ENCODE measurements around the gene CNGA2.

CNGA2 gene

DNA sequence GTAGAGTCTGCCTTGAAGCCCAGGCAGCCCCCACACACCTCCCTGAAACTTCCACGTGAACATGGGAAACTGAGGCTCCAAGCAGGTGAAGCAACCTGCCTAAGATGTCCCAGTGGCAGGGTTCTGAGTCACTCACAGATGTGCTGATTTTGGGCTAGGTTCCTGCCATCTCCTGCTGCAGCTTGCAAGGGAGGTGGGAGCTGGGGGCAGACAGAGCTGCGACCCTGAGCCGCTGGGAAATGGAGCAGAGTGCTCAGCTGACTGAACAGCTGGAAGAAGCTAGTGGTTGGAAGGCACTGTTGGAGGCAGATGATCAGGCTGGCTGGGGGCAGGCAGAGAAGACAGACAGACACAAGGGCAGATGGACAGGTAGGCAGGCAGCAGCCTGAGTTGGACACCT, 22.3 kb upstream of the CNGA2 start:
- no peak for DNase-seq

DNA sequence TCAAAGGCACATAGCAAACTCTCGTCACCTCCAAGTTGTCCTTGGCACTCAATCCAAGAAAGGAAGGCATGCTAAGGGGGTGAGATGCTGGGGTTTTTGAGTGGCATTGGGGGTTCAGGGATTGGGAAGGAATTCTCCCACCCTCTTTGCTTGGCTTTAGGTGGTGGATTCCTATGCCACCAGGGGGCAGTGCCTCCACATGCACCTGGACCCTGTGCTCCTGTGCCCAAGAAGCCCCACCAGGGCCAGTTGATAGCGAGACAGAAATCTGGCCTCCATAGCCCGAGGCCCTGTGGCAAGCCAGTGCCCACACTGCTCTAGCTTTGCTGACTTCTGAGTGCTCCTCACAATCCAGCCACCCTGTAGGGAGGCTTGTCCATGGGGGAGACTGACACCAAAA, 20.7 kb upstream of the CNGA2 start:
- no peak for DNase-seq

DNA sequence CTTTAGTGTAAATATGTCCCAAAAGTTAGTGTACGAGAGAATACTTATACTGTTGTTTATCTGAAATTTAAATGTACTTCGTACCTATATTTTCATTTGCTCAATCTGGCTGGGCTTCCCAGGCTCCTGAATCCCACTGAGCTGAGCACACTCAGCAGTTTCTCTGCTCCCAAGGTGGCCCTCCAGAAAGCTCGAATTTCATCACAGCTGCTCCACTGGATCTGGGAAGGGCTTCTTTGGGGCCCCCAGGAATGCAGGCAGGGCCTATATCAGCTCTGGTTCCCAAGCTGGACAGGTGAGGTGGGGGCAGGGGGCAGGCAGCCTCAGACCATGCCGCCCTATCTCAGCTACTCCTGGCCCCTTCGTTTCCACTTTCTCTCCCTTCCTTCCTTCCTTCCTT, 20.2 kb upstream of the CNGA2 start:
- no peak for DNase-seq

DNA sequence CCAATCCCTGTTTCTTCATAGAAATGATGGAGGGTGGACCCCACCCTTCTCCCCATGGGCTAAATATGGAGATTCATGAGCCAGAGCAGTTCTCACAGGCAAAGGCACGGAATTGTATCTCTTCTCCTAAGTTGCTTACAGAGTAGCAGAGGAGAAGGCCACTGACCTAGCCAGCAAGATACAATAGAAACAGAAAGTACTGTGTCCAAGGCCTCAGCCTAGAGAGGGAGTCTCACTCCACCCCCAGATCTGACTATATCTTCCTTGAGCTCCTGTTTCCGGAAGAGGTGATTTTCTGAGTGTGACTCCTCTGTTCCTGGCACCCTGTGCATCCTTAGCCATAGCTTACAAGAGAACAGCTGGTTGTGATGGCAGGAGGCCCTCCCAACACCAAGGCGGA, 18.8 kb upstream of the CNGA2 start, which contains the start of gene FATE1:
FATE1 (plus strand) TSS at position 284 of the 400 bp plus-strand sequence; CDS start at position 369, 85 bp downstream.
- no peak for DNase-seq

DNA sequence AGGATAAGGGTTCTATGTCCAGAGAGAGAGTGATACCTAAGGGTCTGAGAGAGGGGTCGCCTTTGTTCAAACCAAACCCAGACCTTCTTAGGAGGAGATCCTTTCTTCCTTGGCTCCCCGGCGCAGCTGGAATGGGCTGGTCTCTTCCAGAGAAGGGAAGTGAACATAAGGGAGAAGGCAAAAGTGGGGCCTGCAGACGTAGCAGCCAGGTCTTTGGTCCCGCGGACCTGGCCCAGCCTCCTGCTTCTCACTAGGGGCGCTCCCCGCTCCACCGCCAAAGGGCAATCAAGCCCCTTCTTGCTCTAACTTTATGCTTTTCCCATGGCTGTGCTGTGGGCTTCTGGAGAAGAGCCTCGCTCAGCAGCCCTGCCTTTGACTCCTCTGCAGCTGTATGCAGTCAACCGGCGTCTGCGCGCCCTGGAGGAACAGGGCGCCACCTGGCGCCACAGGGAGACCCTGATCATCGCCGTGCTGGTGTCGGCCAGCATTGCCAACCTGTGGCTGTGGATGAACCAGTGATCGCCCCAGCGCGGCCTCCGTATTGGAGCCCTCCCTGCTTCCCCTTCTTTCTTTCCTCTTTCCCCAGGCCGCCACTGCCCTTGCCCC, 12.2 kb upstream of the CNGA2 start:
- peak in 1 of 5 experiments; percentile 2 for DNase-seq

DNA sequence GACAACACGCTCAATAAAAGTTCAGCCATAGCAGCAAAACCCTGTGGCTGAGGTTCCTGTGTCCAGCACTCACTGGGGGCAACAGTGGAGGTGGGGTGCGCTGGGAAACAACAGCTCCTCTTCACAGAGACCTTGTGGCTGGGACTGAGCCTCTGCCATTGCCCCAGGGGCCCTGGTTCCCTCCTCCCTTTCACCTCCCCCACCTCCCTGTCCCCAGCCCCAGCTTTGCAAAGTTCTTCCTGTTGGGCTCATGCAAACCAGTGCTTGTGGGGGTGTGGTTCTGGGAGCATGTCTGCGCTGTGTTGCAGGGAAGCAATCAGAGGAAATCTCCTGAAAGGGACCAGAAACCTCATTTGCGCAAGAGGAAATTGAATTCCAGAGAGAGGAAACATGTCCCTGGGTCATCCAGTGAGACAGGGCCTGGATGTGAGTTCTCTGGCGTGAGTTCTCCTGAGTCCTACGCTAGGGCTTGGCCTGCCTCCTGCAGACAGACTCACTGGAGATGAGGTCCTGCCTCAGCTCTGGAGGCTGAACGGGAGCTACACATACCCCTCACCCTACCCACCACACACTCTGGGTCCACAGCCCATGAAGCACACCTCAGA, 11.3 kb upstream of the CNGA2 start:
- DNase-seq: no peak

DNA sequence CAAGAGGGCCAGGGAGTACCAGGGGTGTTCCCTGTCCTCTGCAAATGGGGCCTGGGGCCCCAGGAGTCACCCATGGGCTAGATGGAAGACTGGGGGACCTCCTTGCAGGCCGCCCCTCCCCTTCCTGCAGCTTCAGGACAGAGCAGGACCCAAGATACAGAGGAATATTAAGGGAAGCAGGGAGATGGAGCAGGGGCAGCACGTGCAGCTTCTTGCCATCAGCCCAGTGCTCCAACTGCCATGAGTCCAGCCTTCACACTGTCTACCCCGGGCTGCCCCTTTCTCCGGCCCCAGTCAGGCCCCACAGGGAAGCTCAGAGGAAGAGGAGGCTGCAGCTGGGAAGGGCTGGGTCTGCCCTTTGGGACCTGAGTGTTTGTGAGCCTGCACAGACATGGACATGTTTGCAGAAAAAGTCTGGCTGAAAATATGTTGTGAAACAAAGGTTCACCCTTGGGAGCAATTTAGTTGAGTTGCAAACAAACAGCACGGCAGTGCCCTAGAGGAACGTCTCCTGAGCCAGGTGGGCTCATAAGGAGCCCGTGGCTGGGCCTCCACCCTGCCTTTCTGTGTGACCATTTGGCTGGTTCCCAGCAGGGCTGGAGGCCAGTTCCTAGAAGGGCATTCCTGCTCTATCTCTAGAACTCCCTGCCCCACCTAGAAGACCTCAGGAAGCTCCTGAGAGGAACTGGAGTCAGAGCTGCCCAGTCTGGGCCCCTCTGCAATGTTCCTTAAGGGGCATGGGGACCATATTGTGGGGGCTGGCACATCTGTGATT, 9.8 kb upstream of the CNGA2 start:
- no peak for DNase-seq

DNA sequence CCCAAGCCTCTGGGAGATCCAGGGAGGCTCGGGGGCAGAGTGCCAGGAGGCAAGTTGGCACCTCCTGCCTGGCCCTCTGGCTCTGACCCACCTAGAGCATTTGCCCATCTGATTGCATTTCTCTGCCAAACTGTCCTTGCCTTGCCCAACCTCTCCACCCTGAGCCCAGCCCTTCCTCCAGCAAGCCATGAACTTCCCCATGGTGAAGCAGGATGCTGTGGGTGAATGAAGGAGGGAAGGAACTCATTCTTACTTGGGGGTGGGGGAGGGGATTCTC, 9.3 kb upstream of the CNGA2 start:
- no peak for DNase-seq

DNA sequence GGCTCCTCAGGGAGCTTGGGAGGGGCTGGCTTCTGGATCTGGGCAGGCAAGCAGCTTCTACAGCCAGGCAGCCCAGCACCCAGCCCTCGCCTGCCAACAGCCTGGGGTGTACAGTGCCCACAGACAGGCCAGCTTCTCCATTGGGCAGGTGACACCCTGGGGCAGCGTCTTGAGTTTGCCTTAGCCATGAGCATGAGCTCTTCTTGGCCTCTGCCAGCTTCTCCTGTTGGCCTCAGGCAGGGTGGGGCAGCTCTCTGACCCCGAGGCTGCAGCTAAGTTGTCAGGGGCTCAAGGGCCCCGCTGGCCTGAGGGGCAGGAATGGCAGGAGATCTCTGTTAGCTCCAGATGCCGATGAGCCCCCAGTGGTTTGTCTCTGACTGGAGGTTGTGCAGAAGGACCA, 7.8 kb upstream of the CNGA2 start:
- DNase-seq: no peak

DNA sequence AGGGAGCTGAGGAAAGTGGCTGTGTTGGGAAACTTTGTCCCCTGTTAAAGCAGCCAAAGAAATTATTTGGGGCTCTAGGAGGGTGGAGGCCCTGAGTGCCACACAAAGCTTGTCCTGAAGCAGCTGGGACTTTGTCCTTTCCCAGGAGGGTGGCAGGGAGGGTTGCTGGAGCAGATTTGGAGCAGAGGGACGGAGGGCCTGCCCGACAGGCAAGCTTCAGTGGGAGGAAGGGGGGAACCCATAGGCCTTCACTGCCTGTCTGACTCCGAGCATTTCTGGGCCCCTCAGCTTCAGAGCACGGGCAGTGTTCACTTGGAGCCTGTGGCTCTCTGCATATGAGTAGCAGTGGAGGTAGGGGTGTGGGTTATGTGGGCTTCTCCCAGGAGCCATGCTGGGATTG, 7.2 kb upstream of the CNGA2 start:
- DNase-seq: no peak

DNA sequence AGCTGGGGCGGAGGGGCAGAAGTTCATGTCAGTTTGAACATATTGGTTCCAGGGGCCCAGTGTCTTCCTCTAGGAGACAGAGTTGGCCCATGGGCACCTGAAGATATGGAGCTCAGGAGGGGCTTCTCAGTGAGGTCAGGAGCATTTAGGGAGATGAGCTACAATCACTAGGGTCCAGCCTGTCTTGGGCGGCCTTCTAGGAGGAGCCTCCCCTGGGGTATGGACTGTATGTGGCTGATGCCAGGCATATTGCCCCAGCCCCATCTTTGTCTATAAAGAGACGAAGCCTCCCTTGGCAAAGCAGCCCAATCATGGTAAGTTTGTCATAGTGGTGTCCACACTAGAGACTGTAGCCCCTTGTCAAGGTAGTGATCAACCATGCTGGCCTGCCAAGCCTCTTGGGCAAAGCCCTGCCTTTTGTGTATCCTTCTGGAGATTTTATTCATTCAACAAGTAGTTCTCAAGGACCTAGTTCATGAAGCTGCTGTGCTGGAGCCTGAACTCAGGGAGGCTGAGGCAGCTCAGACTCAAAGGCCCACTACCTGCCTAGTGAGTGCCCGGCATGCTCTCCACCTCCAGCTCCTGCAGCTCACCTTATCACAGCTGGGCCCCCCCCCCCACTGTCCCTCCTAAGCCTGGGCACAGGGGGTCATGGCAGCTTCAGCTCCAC, 5.4 kb upstream of the CNGA2 start:
- DNase-seq: no peak

DNA sequence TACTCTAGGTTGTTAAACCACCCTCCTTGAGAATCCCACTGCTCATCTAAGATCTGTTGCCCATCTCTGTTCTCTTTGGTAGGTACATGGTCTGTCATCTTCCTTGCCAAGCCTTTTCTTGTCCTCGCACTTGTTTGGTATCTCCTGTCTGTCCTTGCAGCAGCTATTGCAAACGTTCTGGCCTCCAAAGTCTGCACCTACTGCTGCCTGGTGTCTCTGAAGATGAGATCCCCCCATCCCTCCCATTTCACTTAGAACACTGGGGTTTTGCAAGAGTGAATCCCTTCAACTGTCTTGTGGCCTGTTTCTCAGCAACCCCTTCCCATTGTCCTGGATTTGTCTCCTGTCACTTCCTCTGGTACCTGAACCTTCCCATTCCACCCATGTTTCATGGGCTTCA, 673 bp downstream of the CNGA2 start:
- no peak for DNase-seq

DNA sequence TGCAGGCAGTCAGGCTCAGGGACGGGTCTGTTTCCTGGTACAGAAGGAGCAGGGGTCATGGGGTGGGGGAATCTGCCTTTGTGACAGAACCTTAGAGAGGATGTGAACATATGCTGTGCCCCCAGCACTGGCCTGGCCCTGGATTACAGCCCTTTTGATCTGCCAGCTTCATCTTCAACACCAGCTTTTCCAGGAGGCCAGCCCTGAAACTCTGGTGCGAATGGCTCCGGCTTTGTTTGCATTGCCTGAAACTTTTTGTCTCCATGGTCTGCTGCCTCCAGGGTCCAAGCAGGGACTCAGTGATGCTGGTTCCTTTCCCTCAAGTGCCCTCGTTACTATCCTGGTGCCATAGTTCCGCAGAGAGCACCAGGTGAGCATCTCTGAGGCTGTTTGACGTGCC, 2.1 kb downstream of the CNGA2 start:
- no peak for DNase-seq

DNA sequence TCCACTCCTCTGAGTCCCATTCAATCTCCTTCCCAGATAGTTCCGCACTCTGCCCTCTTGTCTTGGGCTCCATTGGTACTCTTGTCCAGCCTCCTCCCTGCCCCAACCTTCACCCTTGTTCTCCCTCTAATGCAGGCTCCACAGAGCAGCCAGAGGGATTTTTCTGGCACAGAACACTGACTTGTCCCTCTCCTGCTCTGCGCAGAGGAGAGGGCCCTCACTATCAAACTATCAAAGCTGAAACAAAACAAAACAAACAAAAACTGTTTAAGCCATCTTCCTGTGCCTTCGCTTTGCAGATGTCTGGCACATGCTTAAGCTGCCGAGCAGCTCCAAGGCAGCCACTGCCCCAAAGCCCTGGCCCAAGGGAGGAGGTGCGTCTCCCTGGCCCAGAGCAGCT, 2.9 kb downstream of the CNGA2 start:
- no peak for DNase-seq

DNA sequence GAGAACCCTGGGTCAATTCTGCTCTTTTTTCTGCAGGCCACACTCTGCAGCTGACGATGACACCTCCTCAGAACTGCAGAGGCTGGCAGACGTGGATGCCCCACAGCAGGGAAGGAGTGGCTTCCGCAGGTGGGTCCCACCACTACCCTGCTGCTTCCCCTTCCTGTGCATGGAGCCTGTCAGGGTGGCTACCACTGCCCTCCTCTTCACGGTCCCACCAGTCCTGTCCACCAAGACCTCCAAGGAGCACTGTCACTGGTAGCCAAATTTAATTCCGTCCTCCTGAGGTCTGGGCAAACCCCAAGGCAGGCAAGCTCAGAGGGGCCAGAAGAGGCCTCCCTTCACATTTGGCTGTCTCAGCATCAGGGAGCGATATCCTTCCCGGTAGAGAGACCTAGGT, 4.2 kb downstream of the CNGA2 start:
- DNase-seq: no peak

DNA sequence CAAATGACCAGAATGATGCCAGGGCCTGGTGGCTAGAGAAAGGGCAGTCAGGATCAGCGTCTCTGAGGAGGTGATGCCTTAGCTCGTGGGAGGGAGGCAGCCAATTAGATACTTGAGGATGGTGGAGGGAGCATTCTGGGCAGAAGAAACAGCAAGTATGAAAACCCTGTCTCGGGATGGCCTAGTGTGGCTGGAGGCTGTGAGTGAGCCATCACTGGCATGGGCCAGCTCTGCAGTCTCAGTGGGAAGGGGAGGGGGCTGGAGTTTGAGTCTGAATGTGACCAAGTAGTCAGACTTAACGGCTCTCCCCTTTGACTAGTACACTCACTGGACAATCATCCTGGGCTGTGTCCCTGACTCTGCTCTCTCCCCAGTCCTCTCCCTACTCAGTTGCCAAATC, 7.1 kb downstream of the CNGA2 start:
- DNase-seq: no peak

DNA sequence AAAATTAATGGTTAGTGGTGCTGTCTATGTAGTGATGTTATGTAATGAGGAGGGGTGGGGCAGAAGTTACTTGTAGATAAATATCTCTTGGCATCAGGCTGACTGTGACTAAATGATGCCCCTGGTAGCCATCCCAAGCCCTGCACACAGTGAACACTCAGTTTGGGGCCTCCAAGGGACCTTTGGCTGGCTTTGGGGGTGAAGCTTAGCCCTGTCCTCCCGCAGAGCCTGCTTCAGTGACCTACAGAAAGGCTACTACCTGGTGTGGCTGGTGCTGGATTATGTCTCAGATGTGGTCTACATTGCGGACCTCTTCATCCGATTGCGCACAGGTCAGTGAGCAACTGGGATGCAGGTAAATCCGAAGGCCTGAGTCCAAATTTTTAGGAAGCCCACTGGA, 7.8 kb downstream of the CNGA2 start:
- DNase-seq: no peak

DNA sequence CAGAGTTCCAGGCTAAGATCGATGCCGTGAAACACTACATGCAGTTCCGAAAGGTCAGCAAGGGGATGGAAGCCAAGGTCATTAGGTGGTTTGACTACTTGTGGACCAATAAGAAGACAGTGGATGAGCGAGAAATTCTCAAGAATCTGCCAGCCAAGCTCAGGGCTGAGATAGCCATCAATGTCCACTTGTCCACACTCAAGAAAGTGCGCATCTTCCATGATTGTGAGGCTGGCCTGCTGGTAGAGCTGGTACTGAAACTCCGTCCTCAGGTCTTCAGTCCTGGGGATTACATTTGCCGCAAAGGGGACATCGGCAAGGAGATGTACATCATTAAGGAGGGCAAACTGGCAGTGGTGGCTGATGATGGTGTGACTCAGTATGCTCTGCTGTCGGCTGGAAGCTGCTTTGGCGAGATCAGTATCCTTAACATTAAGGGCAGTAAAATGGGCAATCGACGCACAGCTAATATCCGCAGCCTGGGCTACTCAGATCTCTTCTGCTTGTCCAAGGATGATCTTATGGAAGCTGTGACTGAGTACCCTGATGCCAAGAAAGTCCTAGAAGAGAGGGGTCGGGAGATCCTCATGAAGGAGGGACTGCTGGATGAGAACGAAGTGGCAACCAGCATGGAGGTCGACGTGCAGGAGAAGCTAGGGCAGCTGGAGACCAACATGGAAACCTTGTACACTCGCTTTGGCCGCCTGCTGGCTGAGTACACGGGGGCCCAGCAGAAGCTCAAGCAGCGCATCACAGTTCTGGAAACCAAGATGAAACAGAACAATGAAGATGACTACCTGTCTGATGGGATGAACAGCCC, 9.3 kb downstream of the CNGA2 start:
- DNase-seq: no peak

DNA sequence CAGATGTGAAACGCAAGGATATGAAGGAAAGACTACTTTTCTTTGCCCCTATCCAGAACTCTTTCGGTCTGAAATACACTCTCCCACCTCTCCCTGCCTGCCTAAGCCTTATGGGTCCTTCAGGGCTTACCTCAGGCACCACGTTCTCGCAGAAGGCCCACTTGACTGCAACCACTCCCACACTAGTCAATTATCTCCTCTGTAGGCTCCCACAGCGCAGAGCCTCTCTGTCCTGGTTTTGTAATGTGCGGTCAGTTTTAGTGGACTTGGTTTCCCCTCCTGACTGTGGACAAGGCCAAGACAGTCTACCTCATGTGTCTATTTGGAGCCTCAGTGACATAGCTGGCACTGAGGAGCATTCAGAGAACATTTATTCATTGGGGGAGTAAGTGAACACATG, 11.1 kb downstream of the CNGA2 start:
- no peak for DNase-seq

DNA sequence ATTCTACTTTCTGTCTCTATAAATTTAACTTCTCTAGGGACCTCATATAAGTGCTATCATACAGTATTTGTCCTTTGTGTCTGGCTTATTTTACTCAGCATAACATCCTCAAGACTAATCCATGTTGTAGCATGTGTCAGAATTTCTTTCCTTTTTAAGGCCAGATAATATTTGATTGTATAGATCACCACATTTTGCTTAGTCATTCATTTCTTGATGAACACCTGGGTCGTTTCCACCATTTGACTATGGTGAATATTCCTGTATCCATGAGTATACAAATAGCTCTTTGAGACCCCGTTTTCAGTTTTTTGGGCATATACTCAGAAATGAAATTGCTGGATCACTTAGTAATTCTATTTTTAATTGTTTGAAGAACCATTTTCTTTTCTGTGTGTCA, 12.0 kb downstream of the CNGA2 start:
- DNase-seq: no peak

DNA sequence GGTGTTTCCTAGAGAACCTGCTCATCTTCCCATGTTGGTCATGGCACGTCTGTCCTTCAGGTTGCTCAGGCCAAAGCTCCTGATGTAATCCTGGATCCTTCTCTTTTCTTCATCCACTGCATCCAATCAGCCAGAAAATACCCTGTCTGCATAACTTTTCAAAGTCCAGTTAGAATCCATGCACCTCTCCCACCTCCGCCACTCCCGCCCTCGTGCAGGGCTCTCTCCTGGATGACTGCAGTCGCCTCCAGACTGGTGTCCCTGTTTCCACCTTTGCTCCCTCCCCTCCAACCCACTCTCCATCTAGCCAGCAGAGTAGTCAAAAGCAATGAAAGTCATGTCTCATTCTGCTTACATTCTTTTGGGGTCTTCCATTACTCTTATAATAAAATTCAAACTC, 16.0 kb downstream of the CNGA2 start:
- no peak for DNase-seq

DNA sequence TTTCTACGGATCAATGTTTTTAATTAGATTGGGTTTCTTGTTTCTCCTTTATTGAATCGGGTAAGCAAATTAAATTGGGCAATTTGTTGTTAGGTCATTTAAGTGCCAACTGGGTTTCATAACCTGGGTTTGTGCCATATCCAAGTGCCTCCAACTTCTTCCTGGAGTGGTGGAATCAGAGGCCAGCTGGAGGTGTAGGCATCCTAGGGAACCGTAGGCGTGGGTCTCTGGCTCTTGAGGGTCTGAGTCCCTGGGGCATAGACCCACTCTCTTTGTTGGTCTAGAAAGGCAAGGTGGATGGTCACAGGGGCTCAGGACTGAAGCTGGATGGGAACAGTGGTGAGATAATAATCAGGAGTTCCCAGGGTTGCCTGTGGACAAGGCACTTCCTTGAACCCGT, 18.3 kb downstream of the CNGA2 start:
- DNase-seq: no peak

Measured in T-helper 2 cell (primary cell).